MCF 10A (cell line): ENCODE measurements around the gene TSR3. TPM values are rescaled to one million over a fixed set of nuclear protein-coding genes. Genes with fewer than 3 reads are reported as not detected.

Source experiments
- Bru-seq: library from RNA; stranded (reverse); fragments of 400-500 nt; gene quantifications from one replicate; lab custom pipeline; 2021; lab: Mats Ljungman, UMichigan
- BruChase-seq, 2 experiments: library from RNA; stranded (reverse); fragments of 400-500 nt; gene quantifications; one replicate each; lab custom pipeline; 2021; lab: Mats Ljungman, UMichigan
- BruUV-seq: library from RNA; stranded (reverse); fragments of 400-500 nt; replicated peaks from 2 replicates; lab custom pipeline; 2021; lab: Mats Ljungman, UMichigan
- CTCF ChIA-PET: fragments of 300-600 bp; sonication (Branson Sonifier 250); formaldehyde crosslinking; extraction: SDS; loops from one replicate; lab custom pipeline; 2021; ENCODE audit warnings: antibody characterized with exemption, inconsistent platforms; lab: Yijun Ruan, JAX
- POLR2A ChIA-PET: fragments of 300-600, 350-650 bp; sonication (Branson Sonifier 250); formaldehyde crosslinking; extraction: SDS; loops from one replicate; lab custom pipeline; 2020; ENCODE audit warnings: antibody characterized with exemption, inconsistent platforms; lab: Yijun Ruan, JAX
- DNase-seq: peaks from one replicate; pipeline ENCODE4 v3.0.0-alpha.2; 2018; ENCODE audit not compliant: unreplicated experiment
- H3K27ac Mint-ChIP-seq: one replicate; pipeline ENCODE4 v1.8.0; 2022; ENCODE audit warnings: mild to moderate bottlenecking, low read depth, mixed read lengths; ENCODE audit not compliant: unreplicated experiment
- H3K27me3 Mint-ChIP-seq: one replicate; pipeline ENCODE4 v1.8.0; 2022; ENCODE audit warnings: mixed read lengths; ENCODE audit not compliant: insufficient read depth, unreplicated experiment
- H3K36me3 Mint-ChIP-seq: one replicate; pipeline ENCODE4 v1.8.0; 2022; ENCODE audit warnings: mild to moderate bottlenecking, moderate library complexity, mixed read lengths; ENCODE audit not compliant: insufficient read depth, unreplicated experiment
- H3K4me1 Mint-ChIP-seq: one replicate; pipeline ENCODE4 v1.8.0; 2022; ENCODE audit warnings: mixed read lengths; ENCODE audit not compliant: insufficient read depth, unreplicated experiment
- H3K4me3 Mint-ChIP-seq: one replicate; pipeline ENCODE4 v1.8.0; 2022; ENCODE audit warnings: mild to moderate bottlenecking, moderate library complexity, mixed read lengths; ENCODE audit not compliant: unreplicated experiment
- H3K9me3 Mint-ChIP-seq: one replicate; pipeline ENCODE4 v1.8.0; 2022; ENCODE audit warnings: mixed read lengths; ENCODE audit not compliant: unreplicated experiment
- CTCF ChIP-seq: fragments of 200-600 bp; IDR thresholded peaks from one replicate; pipeline ENCODE4 v1.8.0; 2022; ENCODE audit warnings: antibody characterized with exemption, mild to moderate bottlenecking; ENCODE audit not compliant: unreplicated experiment
- intact Hi-C: fragments of 100-400 bp; cut with micrococcal nuclease; formaldehyde crosslinking; loops from 2 replicates; pipeline ENCODE4 v1.14.1; 2022
- long read RNA-seq: library from polyadenylated mRNA; stranded (forward); transcript quantifications from one replicate; pipeline ENCODE4 v2.0.0, GENCODE V29; 2022
- total RNA-seq: library from RNA; stranded (reverse); gene quantifications from 2 replicates; pipeline ENCODE4 v1.2.3, GENCODE V29; 2022

TSR3 gene
- 49.6 and 58.2 TPM in 2 replicates for total RNA-seq
- percentile 56 among the genes with signal in this experiment for Bru-seq, nascent RNA
- BruChase-seq, experiment 1, labeled RNA remaining after a 6-hour chase, result percentile 83 among the genes with signal in this experiment
- percentile 69 among the genes with signal in this experiment for BruChase-seq, experiment 2, labeled RNA remaining after a 2-hour chase
- long read RNA-seq, transcript TSR3-201 (6 exons, 1,243 nt), result major isoform, 131 of 162 reads
- long read RNA-seq, partial matches to known transcripts, result 4 of 162 reads
- long read RNA-seq, other reads (novel, unspliced or antisense), result 26 of 162 reads

GRCh38 chr16:1351582-1352362, at the start of gene TSR3, which contains the start of gene GNPTG:
TSR3 (minus strand) TSS chr16:1351878; CDS start chr16:1351804, 74 bp downstream.
GNPTG (plus strand) TSS chr16:1351931; CDS start chr16:1351966, 35 bp downstream.
- Mint-ChIP-seq H3K4me3 (peak within 1 kb of the TSS; percentile 78), H3K27me3 (no peaks in the 10 kb centered on the region), H3K27ac (no peak within 1 kb of the TSS), H3K9me3 (no peaks in the 10 kb centered on the region), H3K36me3 (peaks cover 18% of the 10 kb centered on the region), H3K4me1 (peaks cover 29% of the 10 kb centered on the region)
- peak; percentile 81 for DNase-seq
- CTCF ChIA-PET, result no interaction called here
- intact Hi-C loops, result no loop called here
- no peak for TF ChIP-seq CTCF
- POLR2A ChIA-PET, result interaction anchor here (0.7 to 1.2 kb wide), 3 partner anchors 26 to 69 kb away, joined by 3 to 7 read pairs (median 4); partner anchors contain the start of genes UBE2I and UQCC4
- no TSS peak for BruUV-seq

- Mint-ChIP-seq H3K9me3 (no peaks in the 10 kb centered on the region), H3K27me3 (no peaks in the 10 kb centered on the region), H3K36me3 (peaks cover 21% of the 10 kb centered on the region), H3K27ac (no peak overlapping the region), H3K4me3 (no peak overlapping the region), H3K4me1 (no peaks in the 10 kb centered on the region)
- no peak for TF ChIP-seq CTCF
- no peak for DNase-seq
- no TSS peak for BruUV-seq
- POLR2A ChIA-PET, result interaction anchor here (0.7 to 1.3 kb wide), 3 partner anchors 10 to 20 kb away, joined by 3 to 4 read pairs (median 3); no protein-coding TSS in a partner anchor
- intact Hi-C loops, result no loop called here
- CTCF ChIA-PET, result interaction anchor here (0.5 to 0.6 kb wide), 2 partner anchors 39 to 207 kb away, joined by 3 to 4 read pairs; no protein-coding TSS in a partner anchor
Measured at GRCh38 chr16:1401061-1401757, 49.5 kb upstream of the TSR3 start.

- ChIA-PET CTCF (no interaction called here), POLR2A (no interaction called here)
- no peaks in the 10 kb centered on the region for H3K9me3 Mint-ChIP-seq
- H3K36me3 Mint-ChIP-seq, result peaks cover 25% of the 10 kb centered on the region
- intact Hi-C loops, result no loop called here
- DNase-seq, result no peak
- H3K4me3 Mint-ChIP-seq, result no peak overlapping the region
- H3K27me3 Mint-ChIP-seq, result no peaks in the 10 kb centered on the region
- no peaks in the 10 kb centered on the region for H3K4me1 Mint-ChIP-seq
- BruUV-seq, result no TSS peak
- no peak overlapping the region for H3K27ac Mint-ChIP-seq
- TF ChIP-seq CTCF, result no peak
Measured at GRCh38 chr16:1398826-1399581, 47.3 kb upstream of the TSR3 start.
